Endothelial cell of umbilical vein (primary cell): Measurements from ENCODE around the gene MT1M. TPM values are rescaled to one million over a fixed set of nuclear protein-coding genes. Genes with fewer than 3 reads are reported as not detected.
"Not testable (repeated sequence)": the region's sequence is repeated elsewhere in the genome, so short reads cannot be mapped to it uniquely, and the experiment has no call there.

Source experiments
- BruUV-seq: library from RNA; stranded (reverse); fragments of 400-500 nt; replicated peaks from 2 replicates; lab custom pipeline; 2021; lab: Mats Ljungman, UMichigan
- CTCF ChIA-PET: fragments of 300-600, 350-600 bp; sonication (Branson Sonifier 250); formaldehyde crosslinking; loops from one replicate; lab custom pipeline; 2021; ENCODE audit warnings: antibody characterized with exemption, inconsistent platforms; lab: Charles Lee
- POLR2A ChIA-PET: fragments of 300-600, 350-600 bp; sonication (Branson Sonifier 250); formaldehyde crosslinking; loops from one replicate; lab custom pipeline; 2021; ENCODE audit warnings: antibody characterized with exemption, inconsistent platforms; lab: Charles Lee
- DNase-seq: peaks from one replicate; pipeline ENCODE4 v3.0.0-alpha.2; 2011; ENCODE audit warnings: low read depth, low spot score
- FAIRE-seq: peaks from 2 replicates; lab custom pipeline; 2011; peaks lifted over from hg19 to GRCh38; lab: Jason Lieb, UNC
- H2AFZ ChIP-seq: 2 replicates; pipeline ENCODE4 v1.6.0; 2012; ENCODE audit warnings: low read depth, low read length, control low read depth, inconsistent platforms
- H3K27ac ChIP-seq: 2 replicates; pipeline ENCODE4 v1.5.1; 2011; ENCODE audit warnings: low read depth, mild to moderate bottlenecking, control low read depth, low read length, moderate library complexity; ENCODE audit not compliant: insufficient read depth
- H3K27me3 ChIP-seq, 2 experiments: 2 replicates each; pipeline versions ENCODE4 v1.6.0 to v1.6.1; 2011; ENCODE audit warnings: low read length in 2 of 2, mixed read lengths in 1 of 2; ENCODE audit not compliant: control insufficient read depth in 2 of 2, insufficient read depth in 2 of 2
- H3K36me3 ChIP-seq, 2 experiments: 2 replicates in 1 of 2; 3 replicates in 1 of 2; pipeline ENCODE4 v1.5.1; 2011; ENCODE audit warnings: low read length in 2 of 2, mild to moderate bottlenecking in 1 of 2, moderate library complexity in 1 of 2; ENCODE audit not compliant: control insufficient read depth in 2 of 2, insufficient read depth in 2 of 2; ENCODE audit errors: extremely low read depth in 1 of 2
- H3K4me1 ChIP-seq: 3 replicates; pipeline ENCODE4 v1.5.1; 2011; ENCODE audit warnings: mild to moderate bottlenecking, low read length; ENCODE audit not compliant: control insufficient read depth, insufficient read depth; ENCODE audit errors: extremely low read depth
- H3K4me2 ChIP-seq: 2 replicates; pipeline ENCODE4 v1.6.1; 2011; ENCODE audit warnings: low read length, control low read depth, mixed read lengths; ENCODE audit not compliant: insufficient read depth
- H3K4me3 ChIP-seq, 3 experiments: fragments of 200-600 bp in 1 of 3; sonication (generic), shearing (Covaris generic) in 1 of 3; replicated peaks in 1 of 3; 2 replicates each; pipeline ENCODE4 v1.5.1; 2011 to 2016; ENCODE audit warnings: control low read depth in 3 of 3, low read length in 3 of 3, mild to moderate bottlenecking in 2 of 3, inconsistent platforms in 1 of 3, low read depth in 1 of 3, moderate library complexity in 1 of 3; ENCODE audit not compliant: insufficient read depth in 1 of 3
- H3K79me2 ChIP-seq: 2 replicates; pipeline ENCODE4 v1.6.0; 2012; ENCODE audit warnings: low read length, inconsistent platforms; ENCODE audit not compliant: control insufficient read depth, insufficient read depth
- H3K9ac ChIP-seq: replicated peaks from 2 replicates; pipeline ENCODE3; 2011; ENCODE audit warnings: low read length, control low read depth; ENCODE audit not compliant: insufficient read depth; ENCODE audit errors: extremely low read depth
- H3K9me1 ChIP-seq: replicated peaks from 3 replicates; pipeline ENCODE4 v1.6.0; 2011; ENCODE audit warnings: mild to moderate bottlenecking, low read length; ENCODE audit not compliant: control insufficient read depth, insufficient read depth; ENCODE audit errors: extremely low read depth
- H3K9me3 ChIP-seq: replicated peaks from 2 replicates; pipeline ENCODE4 v1.5.1; 2012; ENCODE audit warnings: low read length, inconsistent platforms; ENCODE audit not compliant: control insufficient read depth, insufficient read depth
- H4K20me1 ChIP-seq: replicated peaks from 2 replicates; pipeline ENCODE3; 2011; ENCODE audit warnings: mild to moderate bottlenecking, low read length; ENCODE audit not compliant: control insufficient read depth, insufficient read depth; ENCODE audit errors: extremely low read depth
- CTCF ChIP-seq, 2 donors: IDR thresholded peaks; 1 replicate in 1 of 2; 2 replicates in 1 of 2; pipeline ENCODE4 v1.5.1; 2011; ENCODE audit warnings: low read length in 2 of 2, mild to moderate bottlenecking in 2 of 2, moderate library complexity in 2 of 2, control low read depth in 1 of 2, inconsistent platforms in 1 of 2, low read depth in 1 of 2; ENCODE audit not compliant: insufficient read depth in 1 of 2; ENCODE audit errors: extremely low read depth in 1 of 2
- EZH2 ChIP-seq: IDR thresholded peaks from 2 replicates; pipeline ENCODE4 v1.6.1; 2012; ENCODE audit warnings: borderline replicate concordance, low read depth, mild to moderate bottlenecking, moderate library complexity, low read length, inconsistent platforms; ENCODE audit not compliant: severe bottlenecking
- FOS ChIP-seq: IDR thresholded peaks from 2 replicates; pipeline ENCODE4 v1.6.1; 2011; ENCODE audit warnings: mild to moderate bottlenecking, low read length, moderate library complexity, borderline replicate concordance; ENCODE audit not compliant: insufficient read depth
- GATA2 ChIP-seq: IDR thresholded peaks from 2 replicates; pipeline ENCODE4 v1.7.0; 2011; ENCODE audit warnings: low read depth, mild to moderate bottlenecking, moderate library complexity, mixed read lengths, low read length; ENCODE audit not compliant: insufficient read length, insufficient read depth
- JUN ChIP-seq: IDR thresholded peaks from 2 replicates; pipeline ENCODE4 v1.6.1; 2011; ENCODE audit warnings: borderline replicate concordance, low read depth; ENCODE audit not compliant: insufficient read length, insufficient read depth
- MAX ChIP-seq: IDR thresholded peaks from 2 replicates; pipeline ENCODE4 v1.6.1; 2011; ENCODE audit not compliant: insufficient read depth, insufficient read length
- MYC ChIP-seq: IDR thresholded peaks from one replicate; pipeline ENCODE4 v1.6.1; 2011; ENCODE audit warnings: mild to moderate bottlenecking, low read depth, low read length
- POLR2A ChIP-seq: IDR thresholded peaks from 2 replicates; pipeline ENCODE4 v1.6.1; 2012; ENCODE audit warnings: low read depth, mild to moderate bottlenecking, control low read depth, low read length
- POLR2AphosphoS5 ChIP-seq: IDR thresholded peaks from 2 replicates; pipeline ENCODE4 v1.6.1; 2012; ENCODE audit warnings: low read depth, mild to moderate bottlenecking, control low read depth, low read length, moderate library complexity; ENCODE audit not compliant: insufficient read depth
- dilution Hi-C: fragments of 300-500 bp; cut with MboI; formaldehyde crosslinking; loops from one replicate; pipeline ENCODE4 v1.15.0; 2019; ENCODE audit warnings: low sequenced_read_pairs; ENCODE audit not compliant: extremely low pct_ligation_motif_present
- intact Hi-C: fragments of 100-400 bp; cut with micrococcal nuclease; formaldehyde crosslinking; loops from one replicate; pipeline ENCODE4 v1.10.0; 2022
- polyA plus RNA-seq, 4 experiments: library from polyadenylated mRNA; depleted of rRNA in 3 of 4; stranded (reverse) in 3 of 4; unstranded in 1 of 4; fragments of >200 nt; gene quantifications; 2 replicates each; pipeline versions ENCODE4 v1.2.1 to v1.2.3, GENCODE V29; 2011 to 2012; ENCODE audit warnings: missing spikeins in 1 of 4
- total RNA-seq: library from RNA; stranded (reverse); gene quantifications from 2 replicates; pipeline ENCODE4 v1.2.3, GENCODE V29; 2021

MT1M gene
- total and polyA plus RNA-seq, 2 donors (not counting 3 experiments of a cell fraction or from before 2014, with no cell fraction given), result 4.3 to 4.6 TPM

GRCh38 chr16:56670620-56670934 is 38.1 kb downstream of the MT1M start:
- TF ChIP-seq EZH2 (no peak), POLR2A (no peak), MYC (no peak), POLR2AphosphoS5 (no peak), GATA2 (no peak), JUN (no peak), CTCF (IDR thresholded peaks at IDR 0.05; ENCODE audit: extremely low read depth in 1 of 2, insufficient read depth in 1 of 2, low read depth in 1 of 2, low read length in 2 of 2) (no peak), MAX (no peak), FOS (no peak)
- no peak overlapping the region for H3K9ac ChIP-seq
- DNase-seq (no peak), FAIRE-seq (no peak)
- H3K4me1 ChIP-seq, result no peaks in the 10 kb centered on the region
- H3K36me3 ChIP-seq, result no peaks in the 10 kb centered on the region
- CTCF ChIA-PET, result interaction anchor here (1.3 kb wide), 1 partner anchor 31 kb away, joined by 5 read pairs; no protein-coding TSS in a partner anchor
- dilution Hi-C loops (no loop called here), intact Hi-C loops (no loop called here)
- no peak overlapping the region for H3K4me2 ChIP-seq
- H3K27ac ChIP-seq, result no peak overlapping the region
- no peaks in the 10 kb centered on the region for H4K20me1 ChIP-seq
- no peaks in the 10 kb centered on the region for H3K9me1 ChIP-seq
- H3K4me3 ChIP-seq, result no peak overlapping the region
- H3K9me3 ChIP-seq, result no peaks in the 10 kb centered on the region
- H2AFZ ChIP-seq, result no peak overlapping the region
- no peaks in the 10 kb centered on the region for H3K79me2 ChIP-seq
- POLR2A ChIA-PET, result no interaction called here
- H3K27me3 ChIP-seq, result peaks cover 70 to 85% of the 10 kb centered on the region in 2 experiments
- BruUV-seq, result no TSS peak

- DNase-seq, H3K79me2 ChIP-seq, H3K36me3 ChIP-seq, H3K27ac ChIP-seq, H3K4me3 ChIP-seq, H3K4me2 ChIP-seq, POLR2A ChIA-PET, H3K4me1 ChIP-seq, BruUV-seq, H3K9me1 ChIP-seq, H3K9me3 ChIP-seq, H2AFZ ChIP-seq, intact Hi-C loops, dilution Hi-C loops, H3K9ac ChIP-seq, H4K20me1 ChIP-seq: not testable (repeated sequence)
- H3K27me3 ChIP-seq, result peaks cover 70 to 79% of the 10 kb centered on the region in 2 experiments
- FAIRE-seq, result peak; percentile 68
- CTCF ChIA-PET, result interaction anchor here (2.4 kb wide), 1 partner anchor 20 kb away, joined by 6 read pairs; the partner anchor contains the start of gene MT1B
These were observed 39.2 kb downstream of the MT1M start for GRCh38 chr16:56671691-56672090.

GRCh38 chr16:56672171-56672570 is 39.7 kb downstream of the MT1M start:
- H3K9me3 ChIP-seq, H4K20me1 ChIP-seq, H3K9ac ChIP-seq, H3K27ac ChIP-seq, dilution Hi-C loops, H3K4me3 ChIP-seq, FAIRE-seq, H2AFZ ChIP-seq, BruUV-seq, H3K4me2 ChIP-seq, H3K36me3 ChIP-seq, H3K79me2 ChIP-seq, H3K9me1 ChIP-seq, POLR2A ChIA-PET, DNase-seq, intact Hi-C loops, H3K4me1 ChIP-seq: not testable (repeated sequence)
- peaks cover 66 to 75% of the 10 kb centered on the region in 2 experiments for H3K27me3 ChIP-seq
- CTCF ChIA-PET, result interaction anchor here (2.2 to 2.4 kb wide), 2 partner anchors 20 to 29 kb away, joined by 6 to 24 read pairs; partner anchors contain the start of gene MT1B
